IMR-90 (cell line): ENCODE data around the gene B4GALT7.

Source experiments
- MXI1 ChIP-seq: IDR thresholded peaks from 2 replicates; pipeline ENCODE4 v1.6.1; 2012; ENCODE audit warnings: low read depth, mild to moderate bottlenecking, low read length, moderate library complexity, borderline replicate concordance
- NFE2L2 ChIP-seq: fragments of 150-350 bp; IDR thresholded peaks from 2 replicates; pipeline ENCODE4 v1.6.1; 2016; ENCODE audit warnings: low read depth, mild to moderate bottlenecking, low read length
- POLR2A ChIP-seq: IDR thresholded peaks from 2 replicates; pipeline ENCODE4 v1.6.1; 2012; ENCODE audit warnings: mild to moderate bottlenecking, low read depth, low read length
- RCOR1 ChIP-seq: IDR thresholded peaks from 2 replicates; pipeline ENCODE4 v1.6.1; 2012; ENCODE audit warnings: mild to moderate bottlenecking, low read length, improper control_type of control experiment; ENCODE audit not compliant: insufficient replicate concordance
- SMC3 ChIP-seq: fragments of 150-350 bp; IDR thresholded peaks from 2 replicates; pipeline ENCODE4 v1.6.1; 2016; ENCODE audit warnings: low read depth, mild to moderate bottlenecking, antibody characterized with exemption, low read length, moderate library complexity
- TF ChIP-seq, protein P1 (sequence below): conservative IDR thresholded peaks from 2 replicates; pipeline ENCODE4 v1.5.1; 2012; ENCODE audit warnings: mild to moderate bottlenecking, low read depth, low read length, improper control_type of control experiment
- TF ChIP-seq, protein P2 (sequence below): fragments of 150-350 bp; IDR thresholded peaks from 2 replicates; pipeline ENCODE4 v1.6.1; 2017; ENCODE audit warnings: mild to moderate bottlenecking, antibody characterized with exemption, low read length, low read depth

DNA sequence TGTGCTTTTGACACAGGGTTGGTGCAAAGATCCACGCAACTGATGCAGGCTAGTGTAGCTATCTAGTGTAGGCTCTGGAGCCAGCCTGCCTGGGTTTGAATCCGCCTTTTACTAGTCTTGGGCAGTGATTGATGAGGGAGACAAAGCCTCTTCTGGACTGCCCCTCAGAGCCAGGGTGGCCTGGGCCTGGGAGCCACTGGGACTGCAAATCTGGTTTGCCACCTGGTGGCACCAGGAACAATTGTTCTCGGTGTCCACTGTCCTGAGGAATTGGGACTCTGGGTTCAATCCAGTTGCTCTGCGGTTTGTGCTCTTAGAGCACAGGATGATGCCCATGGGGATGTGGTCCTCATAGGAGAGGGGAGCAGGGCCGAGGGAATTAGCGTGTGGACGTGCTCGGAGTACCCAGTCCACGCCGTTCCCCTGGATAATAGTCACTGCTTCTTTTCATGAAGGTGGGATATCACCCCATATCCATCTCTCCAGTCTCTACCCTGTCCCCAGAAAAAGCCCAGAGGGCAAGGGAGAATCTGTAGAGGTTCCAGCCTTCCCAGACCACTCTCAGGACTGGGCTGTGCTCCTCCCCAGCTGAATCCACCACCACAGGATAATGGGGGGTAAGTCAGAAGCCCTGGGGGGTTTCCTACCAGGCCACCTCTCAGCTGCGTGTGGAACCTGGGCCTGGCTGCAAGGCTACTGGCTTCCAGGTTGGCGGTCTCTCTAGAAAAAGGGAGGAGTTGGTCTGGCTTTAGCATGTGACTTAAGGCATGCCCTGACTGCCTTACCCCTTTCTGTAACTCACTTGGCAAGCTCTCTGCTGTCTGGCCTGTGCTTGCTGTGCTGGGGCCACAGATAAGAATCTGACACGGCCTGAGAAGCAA lies 1.9 kb downstream of the B4GALT7 start:
- TF ChIP-seq, protein P1, sequence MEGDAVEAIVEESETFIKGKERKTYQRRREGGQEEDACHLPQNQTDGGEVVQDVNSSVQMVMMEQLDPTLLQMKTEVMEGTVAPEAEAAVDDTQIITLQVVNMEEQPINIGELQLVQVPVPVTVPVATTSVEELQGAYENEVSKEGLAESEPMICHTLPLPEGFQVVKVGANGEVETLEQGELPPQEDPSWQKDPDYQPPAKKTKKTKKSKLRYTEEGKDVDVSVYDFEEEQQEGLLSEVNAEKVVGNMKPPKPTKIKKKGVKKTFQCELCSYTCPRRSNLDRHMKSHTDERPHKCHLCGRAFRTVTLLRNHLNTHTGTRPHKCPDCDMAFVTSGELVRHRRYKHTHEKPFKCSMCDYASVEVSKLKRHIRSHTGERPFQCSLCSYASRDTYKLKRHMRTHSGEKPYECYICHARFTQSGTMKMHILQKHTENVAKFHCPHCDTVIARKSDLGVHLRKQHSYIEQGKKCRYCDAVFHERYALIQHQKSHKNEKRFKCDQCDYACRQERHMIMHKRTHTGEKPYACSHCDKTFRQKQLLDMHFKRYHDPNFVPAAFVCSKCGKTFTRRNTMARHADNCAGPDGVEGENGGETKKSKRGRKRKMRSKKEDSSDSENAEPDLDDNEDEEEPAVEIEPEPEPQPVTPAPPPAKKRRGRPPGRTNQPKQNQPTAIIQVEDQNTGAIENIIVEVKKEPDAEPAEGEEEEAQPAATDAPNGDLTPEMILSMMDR = no peak
- TF ChIP-seq RCOR1 (no peak), NFE2L2 (no peak), SMC3 (no peak), POLR2A (no peak), MXI1 (no peak)
- TF ChIP-seq, protein P2, sequence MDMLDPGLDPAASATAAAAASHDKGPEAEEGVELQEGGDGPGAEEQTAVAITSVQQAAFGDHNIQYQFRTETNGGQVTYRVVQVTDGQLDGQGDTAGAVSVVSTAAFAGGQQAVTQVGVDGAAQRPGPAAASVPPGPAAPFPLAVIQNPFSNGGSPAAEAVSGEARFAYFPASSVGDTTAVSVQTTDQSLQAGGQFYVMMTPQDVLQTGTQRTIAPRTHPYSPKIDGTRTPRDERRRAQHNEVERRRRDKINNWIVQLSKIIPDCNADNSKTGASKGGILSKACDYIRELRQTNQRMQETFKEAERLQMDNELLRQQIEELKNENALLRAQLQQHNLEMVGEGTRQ = no peak
